Hepatic stellate cell (primary cell): Measurements from ENCODE around the gene FURIN.
A peak's percentile ranks its signal among the peaks of the same experiment; 100 is the strongest.
"Not testable (repeated sequence)": the region's sequence is repeated elsewhere in the genome, so short reads cannot be mapped to it uniquely, and the experiment has no call there.

Experiments used
- DNase-seq: peaks from one replicate; pipeline ENCODE4 v3.0.0; 2011; ENCODE audit warnings: low spot score

Gene FURIN

GRCh38 chr15:90870354-90871138 is 2.2 kb downstream of the FURIN start:
- no peak for DNase-seq

GRCh38 chr15:90871139-90871715 is 2.8 kb downstream of the FURIN start:
- no peak for DNase-seq

GRCh38 chr15:90871716-90872485 is 3.5 kb downstream of the FURIN start:
- no peak for DNase-seq

- DNase-seq: peak; percentile 88
Measured at GRCh38 chr15:90872486-90873184, 4.2 kb downstream of the FURIN start.

GRCh38 chr15:90873488-90873997 is 5.2 kb downstream of the FURIN start:
- DNase-seq: no peak

GRCh38 chr15:90873998-90874605 is 5.7 kb downstream of the FURIN start:
- DNase-seq: no peak

- not testable (repeated sequence) for DNase-seq
Measured at GRCh38 chr15:90874986-90875385, 6.6 kb downstream of the FURIN start.

GRCh38 chr15:90875549-90875981 is 7.2 kb downstream of the FURIN start:
- no peak for DNase-seq

- DNase-seq: no peak
Measured at GRCh38 chr15:90876046-90876445, 7.7 kb downstream of the FURIN start.

GRCh38 chr15:90876512-90877170 is 8.3 kb downstream of the FURIN start:
- no peak for DNase-seq

GRCh38 chr15:90877315-90877714 is 8.9 kb downstream of the FURIN start:
- DNase-seq: no peak

GRCh38 chr15:90877996-90878395 is 9.6 kb downstream of the FURIN start:
- DNase-seq: no peak

GRCh38 chr15:90878660-90879059 is 10.3 kb downstream of the FURIN start:
- DNase-seq: no peak

- DNase-seq: no peak
Measured at GRCh38 chr15:90879730-90880366, 11.5 kb downstream of the FURIN start.

GRCh38 chr15:90880381-90881145 is 12.2 kb downstream of the FURIN start:
- DNase-seq: no peak

- DNase-seq: no peak
Measured at GRCh38 chr15:90881181-90881977, 13.0 kb downstream of the FURIN start.

GRCh38 chr15:90881978-90882721 is 13.8 kb downstream of the FURIN start:
- no peak for DNase-seq
